ENCODE results near the gene PDZD7. TPM values are rescaled to one million over a fixed set of nuclear protein-coding genes. Genes with fewer than 3 reads are reported as not detected.

PDZD7 gene
- total RNA-seq, 1 donor from 2014 or later = 0.29 TPM

DNA sequence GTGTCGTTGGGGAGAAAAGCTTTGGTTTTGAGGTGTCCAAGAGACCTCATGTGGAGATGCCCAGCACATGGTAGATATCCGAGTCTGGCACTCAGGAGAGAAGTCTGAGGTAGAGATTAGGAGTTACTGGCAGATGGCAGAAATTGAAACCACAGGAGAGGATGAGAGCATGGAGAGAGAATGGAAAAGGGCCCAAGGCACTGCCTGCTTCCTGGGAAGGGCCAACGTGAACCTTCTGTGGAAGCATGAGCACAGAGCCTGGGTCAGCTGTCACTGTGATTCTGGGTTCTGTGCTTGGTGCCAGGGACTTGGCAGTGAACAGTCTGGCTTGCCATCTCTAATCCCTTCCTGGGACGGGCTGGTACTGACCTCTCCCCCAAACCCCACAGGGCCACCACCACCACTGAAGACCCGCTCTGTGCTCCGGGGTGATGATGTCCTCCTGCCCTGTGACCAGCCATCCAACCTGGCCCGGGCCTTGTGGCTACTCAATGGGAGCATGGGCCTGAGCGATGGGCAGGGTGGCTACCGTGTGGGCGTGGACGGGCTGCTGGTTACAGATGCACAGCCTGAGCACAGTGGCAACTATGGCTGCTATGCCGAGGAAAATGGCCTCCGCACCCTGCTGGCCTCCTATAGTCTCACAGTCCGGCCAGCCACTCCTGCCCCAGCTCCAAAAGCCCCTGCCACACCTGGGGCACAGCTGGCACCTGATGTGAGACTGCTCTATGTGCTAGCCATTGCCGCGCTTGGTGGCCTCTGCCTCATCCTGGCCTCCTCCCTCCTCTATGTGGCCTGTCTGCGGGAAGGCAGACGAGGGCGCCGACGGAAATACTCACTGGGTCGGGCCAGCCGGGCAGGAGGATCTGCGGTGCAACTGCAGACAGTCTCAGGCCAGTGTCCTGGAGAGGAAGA lies 47.8 kb downstream of the PDZD7 start:
- no peak for TF ChIP-seq CTCF (IDR thresholded peaks at IDR 0.05; ENCODE audit: unreplicated experiment)
- peaks cover 15% of the 10 kb centered on the region for H3K4me1 Mint-ChIP-seq (ENCODE audit: low read depth)
- no peaks in the 10 kb centered on the region for H3K9me3 Mint-ChIP-seq (ENCODE audit: low read depth)
- no peaks in the 10 kb centered on the region for H3K27me3 Mint-ChIP-seq
- H3K36me3 Mint-ChIP-seq (ENCODE audit: insufficient read depth) = peaks cover 15% of the 10 kb centered on the region
- peak overlapping the region; percentile 46 for H3K27ac Mint-ChIP-seq
- no peak for DNase-seq (ENCODE audit: low spot score, unreplicated experiment)
- no peak overlapping the region for H3K4me3 Mint-ChIP-seq (ENCODE audit: low read depth)

GRCh38 chr10:100981178-100981772 lies 49.7 kb downstream of the PDZD7 start:
- H3K36me3 Mint-ChIP-seq (ENCODE audit: insufficient read depth) = peaks cover 20% of the 10 kb centered on the region
- DNase-seq (ENCODE audit: low spot score, unreplicated experiment) = no peak
- H3K4me1 Mint-ChIP-seq (ENCODE audit: low read depth) = peaks cover 7% of the 10 kb centered on the region
- no peaks in the 10 kb centered on the region for H3K9me3 Mint-ChIP-seq (ENCODE audit: low read depth)
- no peak overlapping the region for H3K4me3 Mint-ChIP-seq (ENCODE audit: low read depth)
- no peaks in the 10 kb centered on the region for H3K27me3 Mint-ChIP-seq
- no peak for TF ChIP-seq CTCF (IDR thresholded peaks at IDR 0.05; ENCODE audit: unreplicated experiment)
- H3K27ac Mint-ChIP-seq = no peak overlapping the region

DNA sequence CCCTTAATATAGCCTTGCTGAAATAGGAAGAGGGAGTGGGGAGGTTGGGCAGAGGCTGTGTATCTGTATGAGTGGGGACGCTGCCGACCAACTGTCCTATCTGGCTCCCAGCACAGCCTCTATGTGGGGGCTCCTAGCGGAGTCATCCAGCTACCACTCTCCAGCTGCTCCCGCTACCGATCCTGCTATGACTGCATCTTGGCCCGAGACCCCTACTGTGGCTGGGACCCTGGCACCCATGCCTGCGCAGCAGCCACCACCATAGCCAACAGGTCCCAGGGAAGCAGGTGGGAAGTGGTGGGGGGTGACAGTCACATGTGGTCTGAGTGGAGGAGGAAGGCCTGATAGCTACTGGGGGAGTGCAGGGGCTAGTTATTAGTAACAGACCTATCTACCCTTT lies 50.2 kb downstream of the PDZD7 start:
- Mint-ChIP-seq H3K4me3 (ENCODE audit: low read depth) (no peak overlapping the region), H3K36me3 (ENCODE audit: insufficient read depth) (peaks cover 20% of the 10 kb centered on the region), H3K4me1 (ENCODE audit: low read depth) (peaks cover 7% of the 10 kb centered on the region), H3K9me3 (ENCODE audit: low read depth) (no peaks in the 10 kb centered on the region), H3K27me3 (no peaks in the 10 kb centered on the region), H3K27ac (peak overlapping the region; percentile 27)
- no peak for TF ChIP-seq CTCF (IDR thresholded peaks at IDR 0.05; ENCODE audit: unreplicated experiment)
- no peak for DNase-seq (ENCODE audit: low spot score, unreplicated experiment)

DNA sequence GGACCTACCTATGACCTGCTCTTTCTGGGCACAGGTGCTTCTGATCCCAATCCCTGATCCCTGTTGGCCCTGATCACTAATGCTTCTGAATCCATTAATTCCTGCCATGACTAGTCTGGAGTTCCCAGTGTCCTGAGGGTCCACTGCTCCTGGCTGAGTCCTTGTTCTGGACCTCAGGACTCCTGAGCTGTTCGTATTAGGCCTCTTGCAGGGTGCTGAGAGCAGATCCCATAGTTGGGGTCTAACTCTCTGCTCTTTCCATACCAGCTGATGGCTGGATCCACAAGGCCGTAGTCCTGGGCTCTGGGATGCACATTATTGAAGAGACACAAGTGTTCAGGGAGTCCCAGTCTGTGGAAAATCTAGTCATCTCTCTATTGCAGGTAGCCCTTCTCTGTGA lies 50.6 kb downstream of the PDZD7 start:
- Mint-ChIP-seq H3K4me3 (ENCODE audit: low read depth) (no peak overlapping the region), H3K9me3 (ENCODE audit: low read depth) (no peaks in the 10 kb centered on the region), H3K27me3 (no peaks in the 10 kb centered on the region), H3K4me1 (ENCODE audit: low read depth) (peaks cover 3% of the 10 kb centered on the region), H3K36me3 (ENCODE audit: insufficient read depth) (peaks cover 20% of the 10 kb centered on the region), H3K27ac (no peak overlapping the region)
- TF ChIP-seq CTCF (IDR thresholded peaks at IDR 0.05; ENCODE audit: unreplicated experiment) = no peak
- no peak for DNase-seq (ENCODE audit: low spot score, unreplicated experiment)

GRCh38 chr10:100979791-100980272 lies 51.1 kb downstream of the PDZD7 start:
- no peak overlapping the region for H3K27ac Mint-ChIP-seq
- no peak overlapping the region for H3K4me3 Mint-ChIP-seq (ENCODE audit: low read depth)
- TF ChIP-seq CTCF (IDR thresholded peaks at IDR 0.05; ENCODE audit: unreplicated experiment) = no peak
- peaks cover 3% of the 10 kb centered on the region for H3K4me1 Mint-ChIP-seq (ENCODE audit: low read depth)
- no peaks in the 10 kb centered on the region for H3K9me3 Mint-ChIP-seq (ENCODE audit: low read depth)
- no peaks in the 10 kb centered on the region for H3K27me3 Mint-ChIP-seq
- H3K36me3 Mint-ChIP-seq (ENCODE audit: insufficient read depth) = peaks cover 20% of the 10 kb centered on the region
- no peak for DNase-seq (ENCODE audit: low spot score, unreplicated experiment)

Measured in progenitor cell of endocrine pancreas (in vitro differentiated cells).